IgD-negative memory B cell (primary cell): ENCODE measurements around the gene TRABD. TPM values are rescaled to one million over a fixed set of nuclear protein-coding genes. Genes with fewer than 3 reads are reported as not detected.

Experiments used
- H3K27ac Mint-ChIP-seq, 3 donors: one replicate each; pipeline ENCODE4 v1.8.0; 2020 to 2022; ENCODE audit warnings: mild to moderate bottlenecking in 3 of 3, mixed read lengths in 3 of 3, moderate library complexity in 1 of 3
- H3K27me3 Mint-ChIP-seq: one replicate; pipeline ENCODE4 v1.8.0; 2021; ENCODE audit warnings: mixed read lengths
- H3K36me3 Mint-ChIP-seq: one replicate; pipeline ENCODE4 v1.8.0; 2020; ENCODE audit warnings: mild to moderate bottlenecking, mixed read lengths
- H3K4me1 Mint-ChIP-seq, 3 donors: one replicate each; pipeline ENCODE4 v1.8.0; 2020 to 2022; ENCODE audit warnings: mixed read lengths in 3 of 3, mild to moderate bottlenecking in 1 of 3
- H3K4me3 Mint-ChIP-seq, 4 donors: one replicate each; pipeline ENCODE4 v1.8.0; 2020 to 2022; ENCODE audit warnings: mild to moderate bottlenecking in 4 of 4, mixed read lengths in 4 of 4, moderate library complexity in 3 of 4
- H3K9me3 Mint-ChIP-seq, 3 donors: one replicate each; pipeline ENCODE4 v1.8.0; 2020 to 2021; ENCODE audit warnings: mixed read lengths in 3 of 3, mild to moderate bottlenecking in 1 of 3
- polyA plus RNA-seq: library from polyadenylated mRNA; unstranded; fragments of 300-500 nt; fragmentation: Illumina TruSeq; gene quantifications from one replicate; pipeline ENCODE4 v1.2.3, GENCODE V29; 2021

Gene TRABD
- polyA plus RNA-seq, 1 donor from 2014 or later: 28.0 TPM

DNA sequence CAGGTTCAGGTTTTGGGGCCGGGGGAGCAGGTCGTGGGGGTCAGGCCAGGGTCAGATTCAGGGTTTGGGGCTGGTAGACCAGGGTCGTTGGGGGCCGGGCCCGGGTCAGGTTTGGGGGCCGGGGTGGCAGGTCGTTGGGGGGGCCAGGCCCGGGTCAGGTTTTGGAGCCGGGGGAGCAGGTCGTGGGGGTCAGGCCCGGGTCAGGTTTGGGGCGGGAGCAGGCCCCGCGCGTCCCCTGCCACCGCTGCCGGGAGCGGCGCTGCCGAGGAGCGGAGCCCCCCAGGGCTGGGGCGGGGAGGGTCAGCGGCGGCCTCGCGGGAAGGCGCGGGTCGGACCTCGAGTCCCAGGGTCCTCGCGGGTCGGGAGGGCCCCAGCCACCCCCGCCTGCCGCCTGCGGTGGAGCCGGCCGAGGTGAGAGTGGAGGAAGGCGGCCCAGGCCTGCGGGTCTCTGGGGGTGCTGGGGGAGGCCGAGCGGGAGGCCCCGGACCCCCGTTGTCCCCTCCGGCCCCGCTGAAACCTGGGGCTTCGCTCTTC, 535 bp downstream of the TRABD start:
- Mint-ChIP-seq H3K27ac (peak overlapping the region; percentile 93 to 99 (median 98)), H3K4me1 (peaks cover 23 to 29% (median 26%) of the 10 kb centered on the region in 3 donors), H3K36me3 (no peaks in the 10 kb centered on the region), H3K9me3 (no peaks in the 10 kb centered on the region), H3K4me3 (peak overlapping the region; percentile 93 to 99 (median 96)), H3K27me3 (no peaks in the 10 kb centered on the region)

DNA sequence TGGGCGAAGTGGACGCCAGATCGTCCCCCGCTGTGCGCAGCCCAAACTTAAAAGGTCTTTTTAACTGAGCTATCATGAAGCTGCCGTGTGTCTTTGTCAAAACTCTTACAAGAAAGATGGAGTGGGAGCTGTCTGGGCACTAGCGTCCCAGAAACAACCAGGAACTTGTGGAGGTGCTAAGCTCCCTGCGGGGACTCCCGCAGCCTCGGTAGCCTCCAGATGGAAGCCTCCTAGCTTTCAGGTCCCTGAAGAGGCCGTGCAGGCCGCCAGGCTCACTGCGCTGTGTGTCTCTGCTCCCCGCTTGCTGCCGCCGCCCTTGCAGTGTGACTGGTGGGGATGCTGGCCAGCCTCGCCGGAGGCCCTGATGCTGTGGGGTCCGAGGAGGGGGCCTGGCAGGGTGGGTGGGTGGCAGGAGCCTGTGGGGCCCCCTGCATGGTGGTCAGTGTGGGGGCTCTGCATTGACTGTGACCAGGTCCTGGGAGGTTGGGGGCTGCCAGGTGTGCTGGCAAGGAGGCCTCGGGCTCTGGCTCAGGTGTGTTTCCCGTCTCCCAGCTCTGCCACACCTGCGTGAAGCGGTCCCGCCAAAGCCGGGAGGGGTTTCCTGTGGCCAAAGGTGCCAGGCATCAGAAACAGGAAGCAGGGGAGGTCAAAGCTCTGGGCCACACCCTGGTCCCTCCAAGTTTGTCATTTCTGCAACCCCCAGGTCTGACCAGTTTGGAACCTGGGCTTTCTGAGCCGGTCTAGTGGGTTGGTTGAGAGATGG, 1.2 kb downstream of the TRABD start:
- H3K4me3 Mint-ChIP-seq: peak overlapping the region; percentile 94 to 99 (median 96)
- peaks cover 27 to 35% (median 30%) of the 10 kb centered on the region in 3 donors for H3K4me1 Mint-ChIP-seq
- H3K27ac Mint-ChIP-seq: peak overlapping the region; percentile 94 to 99 (median 98)
- H3K9me3 Mint-ChIP-seq: no peaks in the 10 kb centered on the region
- H3K36me3 Mint-ChIP-seq: no peaks in the 10 kb centered on the region
- H3K27me3 Mint-ChIP-seq: no peaks in the 10 kb centered on the region

DNA sequence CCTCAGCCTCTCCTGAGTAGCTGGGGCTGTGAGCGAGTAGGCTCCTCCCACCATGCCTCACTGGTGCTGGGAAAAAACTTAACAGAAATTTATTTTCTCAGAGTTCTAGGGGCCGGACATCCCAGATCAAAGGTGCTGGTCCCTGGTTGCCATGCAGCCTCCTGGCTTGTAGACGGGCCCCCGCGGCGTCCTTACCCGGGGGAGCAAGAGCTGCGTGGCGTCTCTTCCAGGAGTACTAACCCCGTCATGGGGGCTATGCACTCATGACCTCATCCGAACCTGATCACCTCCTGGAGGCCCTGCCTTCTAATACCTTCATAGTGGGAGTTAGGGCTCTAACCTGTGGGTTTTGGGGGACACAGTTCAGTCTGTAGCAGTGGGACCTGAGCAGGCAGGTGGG, 2.6 kb downstream of the TRABD start:
- no peaks in the 10 kb centered on the region for H3K27me3 Mint-ChIP-seq
- peak overlapping the region in 3 of 4 donors; percentile 57 to 99 (median 96) for H3K4me3 Mint-ChIP-seq
- H3K4me1 Mint-ChIP-seq: peaks cover 32 to 46% (median 40%) of the 10 kb centered on the region in 3 donors
- H3K27ac Mint-ChIP-seq: peak overlapping the region; percentile 39 to 99 (median 94)
- H3K36me3 Mint-ChIP-seq: no peaks in the 10 kb centered on the region
- no peaks in the 10 kb centered on the region for H3K9me3 Mint-ChIP-seq

GRCh38 chr22:50189184-50189848, 3.6 kb downstream of the TRABD start:
- Mint-ChIP-seq H3K36me3 (no peaks in the 10 kb centered on the region), H3K27me3 (no peaks in the 10 kb centered on the region), H3K4me1 (peaks cover 32 to 46% (median 38%) of the 10 kb centered on the region in 3 donors), H3K4me3 (peak overlapping the region; percentile 60 to 96 (median 74)), H3K9me3 (no peaks in the 10 kb centered on the region), H3K27ac (peak overlapping the region; percentile 94 to 100 (median 99))

DNA sequence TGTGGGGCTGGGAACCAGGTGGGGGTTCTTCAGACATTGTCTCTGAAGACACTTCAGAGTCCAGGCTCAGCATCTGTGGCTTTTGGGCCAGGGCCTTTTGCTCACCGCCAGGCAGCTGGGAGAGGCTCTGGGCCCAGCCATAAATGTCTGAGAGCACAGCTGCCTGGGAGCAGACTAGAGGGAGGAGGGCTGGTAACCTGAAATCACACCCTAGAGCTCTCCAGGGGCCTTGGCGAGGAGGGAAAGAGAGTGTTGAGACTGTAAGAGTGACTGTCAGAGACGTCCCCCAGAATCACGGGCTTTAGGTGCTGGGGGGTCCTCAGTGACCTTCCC, 4.1 kb downstream of the TRABD start:
- Mint-ChIP-seq H3K27ac (peak overlapping the region; percentile 94 to 100 (median 99)), H3K9me3 (no peaks in the 10 kb centered on the region), H3K36me3 (no peaks in the 10 kb centered on the region), H3K4me3 (peak overlapping the region; percentile 81 to 96 (median 90)), H3K27me3 (no peaks in the 10 kb centered on the region), H3K4me1 (peaks cover 32 to 45% (median 35%) of the 10 kb centered on the region in 3 donors)

GRCh38 chr22:50190182-50190940, 4.6 kb downstream of the TRABD start:
- Mint-ChIP-seq H3K36me3 (no peaks in the 10 kb centered on the region), H3K4me3 (peak overlapping the region; percentile 81 to 96 (median 90)), H3K27me3 (no peaks in the 10 kb centered on the region), H3K4me1 (peaks cover 32 to 47% (median 38%) of the 10 kb centered on the region in 3 donors), H3K27ac (peak overlapping the region; percentile 94 to 100 (median 99)), H3K9me3 (no peaks in the 10 kb centered on the region)

DNA sequence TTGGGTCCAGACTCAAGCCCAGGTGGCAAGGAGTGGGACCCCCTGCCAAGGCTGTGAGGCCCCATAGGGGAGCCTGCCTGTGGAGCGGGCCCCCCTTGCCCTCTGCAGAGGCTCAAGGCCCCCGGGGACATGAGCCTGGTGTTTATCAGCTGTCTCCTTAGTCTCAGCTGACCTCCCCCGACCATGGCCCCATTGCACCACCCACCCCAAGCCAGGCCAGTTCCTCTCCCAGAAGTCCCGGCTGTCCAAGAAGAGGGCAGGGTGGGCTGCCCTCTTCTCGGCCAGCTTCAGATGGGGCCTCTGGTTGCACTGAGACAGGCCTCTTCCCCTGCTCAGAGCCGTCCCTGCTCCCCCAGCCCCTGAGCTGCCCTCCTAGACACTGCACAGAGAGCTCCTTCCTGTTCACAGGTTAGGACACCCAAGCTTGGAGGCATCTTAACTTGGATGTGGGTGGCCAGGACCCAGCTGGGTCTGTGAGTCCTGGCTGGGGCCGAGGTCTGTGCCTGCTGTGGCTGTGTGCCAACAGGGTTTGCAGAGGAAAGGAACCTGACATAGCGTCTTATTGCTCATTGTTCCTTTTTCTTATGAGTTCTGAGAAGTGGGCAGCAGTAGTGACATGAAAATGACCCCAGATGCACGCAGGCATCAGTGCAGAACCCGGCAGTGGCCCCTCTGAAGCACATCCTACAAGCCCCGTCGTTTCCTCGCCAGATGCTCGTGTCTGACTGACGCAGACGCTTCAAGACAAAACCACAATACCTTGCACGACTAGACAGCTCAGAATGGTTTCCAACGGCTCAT, 5.4 kb downstream of the TRABD start:
- Mint-ChIP-seq H3K4me1 (peaks cover 32 to 48% (median 37%) of the 10 kb centered on the region in 3 donors), H3K27ac (peak overlapping the region; percentile 94 to 100 (median 99)), H3K4me3 (peak overlapping the region; percentile 81 to 96 (median 90)), H3K9me3 (no peaks in the 10 kb centered on the region), H3K36me3 (no peaks in the 10 kb centered on the region), H3K27me3 (no peaks in the 10 kb centered on the region)

- Mint-ChIP-seq H3K36me3 (no peaks in the 10 kb centered on the region), H3K27me3 (no peaks in the 10 kb centered on the region), H3K9me3 (no peaks in the 10 kb centered on the region), H3K27ac (peak overlapping the region; percentile 94 to 100 (median 99)), H3K4me3 (peak overlapping the region; percentile 80 to 96 (median 88)), H3K4me1 (peaks cover 23 to 41% (median 32%) of the 10 kb centered on the region in 3 donors)
Measured at GRCh38 chr22:50192436-50193204, 6.9 kb downstream of the TRABD start.

GRCh38 chr22:50193621-50194020, 7.9 kb downstream of the TRABD start:
- Mint-ChIP-seq H3K27me3 (no peaks in the 10 kb centered on the region), H3K4me1 (peaks cover 23 to 35% (median 25%) of the 10 kb centered on the region in 3 donors), H3K36me3 (peaks cover 2% of the 10 kb centered on the region), H3K27ac (peak overlapping the region in 1 of 3 donors; percentile 35), H3K4me3 (no peak overlapping the region), H3K9me3 (no peaks in the 10 kb centered on the region)

DNA sequence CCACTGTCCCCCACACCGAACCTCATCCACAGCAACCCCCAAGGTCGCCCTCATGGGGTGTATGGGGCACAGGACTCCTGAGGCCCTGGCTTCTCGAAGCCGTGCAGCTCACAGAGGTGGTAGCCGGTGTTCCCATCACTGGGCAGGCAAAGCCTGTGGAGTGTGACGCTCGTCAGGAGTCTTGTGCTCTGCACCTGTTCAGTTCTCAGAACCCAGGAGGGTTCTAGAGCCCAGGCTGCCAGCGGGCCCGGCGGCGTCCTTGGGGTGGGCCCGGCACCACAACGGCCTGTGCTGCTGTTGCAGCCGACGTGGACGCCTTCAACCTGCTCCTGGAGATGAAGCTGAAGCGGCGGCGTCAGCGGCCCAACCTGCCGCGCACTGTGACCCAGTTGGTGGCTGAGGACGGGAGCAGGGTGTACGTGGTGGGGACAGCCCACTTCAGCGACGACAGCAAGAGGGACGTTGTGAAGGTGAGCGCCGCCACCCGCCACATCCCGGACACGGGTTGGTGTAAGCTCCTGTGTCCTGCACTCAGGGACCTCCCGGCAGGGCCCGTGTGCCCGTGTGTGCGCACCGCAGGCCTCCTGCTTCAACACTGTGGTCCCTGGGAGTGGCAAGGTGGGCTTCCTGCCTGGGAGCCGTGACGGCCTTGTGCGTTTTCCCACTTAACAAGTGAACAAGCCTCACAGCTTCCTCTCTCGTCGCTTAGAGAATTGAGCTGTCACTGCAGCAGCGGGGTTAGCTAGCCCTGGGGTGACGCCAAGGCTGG, 8.5 kb downstream of the TRABD start:
- H3K27ac Mint-ChIP-seq: peak overlapping the region; percentile 35 to 84 (median 73)
- H3K4me1 Mint-ChIP-seq: peaks cover 23 to 32% (median 25%) of the 10 kb centered on the region in 3 donors
- H3K27me3 Mint-ChIP-seq: no peaks in the 10 kb centered on the region
- peaks cover 2% of the 10 kb centered on the region for H3K36me3 Mint-ChIP-seq
- peak overlapping the region in 2 of 4 donors; percentile 17 to 67 for H3K4me3 Mint-ChIP-seq
- H3K9me3 Mint-ChIP-seq: no peaks in the 10 kb centered on the region

DNA sequence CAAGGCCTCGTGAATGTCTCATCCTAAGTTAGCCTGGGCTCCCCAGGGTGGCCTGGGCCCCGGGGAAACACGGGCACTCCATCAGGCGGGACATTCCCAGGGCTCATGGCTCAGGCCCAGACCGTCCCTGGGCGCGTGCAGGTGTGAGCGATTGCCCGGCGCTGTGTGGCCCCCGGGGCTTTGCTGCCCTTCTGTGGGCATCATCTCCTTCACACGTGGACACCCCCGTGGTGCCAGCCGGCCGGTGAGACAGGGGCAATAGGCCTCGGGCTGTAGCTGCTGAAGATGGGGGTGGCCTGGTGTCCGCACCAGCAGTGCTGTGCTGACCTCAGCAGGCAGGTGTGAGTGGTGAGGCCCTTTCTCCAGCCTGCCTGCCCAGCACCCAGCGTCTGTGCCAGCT, 10.5 kb downstream of the TRABD start:
- Mint-ChIP-seq H3K27me3 (no peaks in the 10 kb centered on the region), H3K4me3 (no peak overlapping the region), H3K9me3 (no peaks in the 10 kb centered on the region), H3K36me3 (peaks cover 2% of the 10 kb centered on the region), H3K27ac (peak overlapping the region in 1 of 3 donors; percentile 84), H3K4me1 (peaks cover 10 to 22% (median 21%) of the 10 kb centered on the region in 3 donors)

DNA sequence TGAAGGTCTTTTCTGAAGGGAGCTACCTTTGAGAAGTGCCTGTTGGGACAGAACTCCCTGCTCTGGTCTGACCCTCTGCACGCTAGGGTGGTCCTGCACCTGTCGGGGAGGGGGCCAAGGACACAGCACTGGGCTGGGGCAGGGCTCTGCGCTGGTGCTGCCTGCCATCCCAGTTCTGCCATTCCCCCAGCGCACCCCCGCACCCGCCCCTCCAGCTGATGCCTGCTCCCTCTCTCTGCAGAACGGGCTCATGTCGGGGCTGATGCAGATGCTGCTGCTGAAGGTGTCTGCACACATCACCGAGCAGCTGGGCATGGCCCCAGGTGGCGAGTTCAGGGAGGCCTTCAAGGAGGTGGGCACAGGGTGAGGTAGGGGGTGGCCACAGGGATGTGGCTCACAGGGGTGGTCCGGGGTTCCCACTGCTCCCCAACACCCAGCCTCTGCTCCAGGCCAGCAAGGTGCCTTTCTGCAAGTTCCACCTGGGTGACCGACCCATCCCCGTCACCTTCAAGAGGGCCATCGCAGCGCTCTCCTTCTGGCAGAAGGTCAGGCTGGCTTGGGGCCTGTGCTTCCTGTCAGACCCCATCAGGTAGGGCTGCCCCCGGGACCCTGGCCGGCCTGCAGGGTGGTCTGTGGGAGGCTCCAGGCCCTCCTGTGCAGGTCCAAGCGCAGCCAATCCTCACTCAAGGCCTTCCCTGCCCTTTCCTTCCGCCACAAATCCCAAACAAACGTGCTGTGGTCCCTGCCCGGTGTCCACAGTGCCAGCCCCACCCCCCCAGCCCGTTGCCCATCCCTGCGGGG, 11.5 kb downstream of the TRABD start:
- H3K4me3 Mint-ChIP-seq: no peak overlapping the region
- H3K27me3 Mint-ChIP-seq: no peaks in the 10 kb centered on the region
- H3K36me3 Mint-ChIP-seq: peaks cover 2% of the 10 kb centered on the region
- no peaks in the 10 kb centered on the region for H3K9me3 Mint-ChIP-seq
- peak overlapping the region in 1 of 3 donors; percentile 84 for H3K27ac Mint-ChIP-seq
- H3K4me1 Mint-ChIP-seq: peaks cover 10 to 20% (median 18%) of the 10 kb centered on the region in 3 donors
